Nephron progenitor cell (in vitro differentiated cells): ENCODE measurements around the gene GALNT10.
A peak's percentile ranks its signal among the peaks of the same experiment; 100 is the strongest.

Experiments
- DNase-seq: peaks from one replicate; pipeline ENCODE4 v3.0.0; 2021
- H3K27ac Mint-ChIP-seq: 2 replicates; pipeline ENCODE4 v1.8.0; 2021; ENCODE audit warnings: mild to moderate bottlenecking, moderate library complexity, mixed read lengths
- H3K27me3 Mint-ChIP-seq: 2 replicates; pipeline ENCODE4 v1.8.0; 2021; ENCODE audit warnings: mild to moderate bottlenecking, low read depth, mixed read lengths; ENCODE audit not compliant: poor library complexity
- H3K36me3 Mint-ChIP-seq: 2 replicates; pipeline ENCODE4 v1.8.0; 2021; ENCODE audit warnings: low read depth, mixed read lengths
- H3K4me1 Mint-ChIP-seq: 2 replicates; pipeline ENCODE4 v1.8.0; 2021; ENCODE audit warnings: mixed read lengths
- H3K4me3 Mint-ChIP-seq: 2 replicates; pipeline ENCODE4 v1.8.0; 2021; ENCODE audit warnings: mild to moderate bottlenecking, moderate library complexity, mixed read lengths
- H3K9me3 Mint-ChIP-seq: 2 replicates; pipeline ENCODE4 v1.8.0; 2021; ENCODE audit warnings: mild to moderate bottlenecking, moderate library complexity, mixed read lengths
- TF ChIP-seq, protein P1 (sequence below): fragments of 200-600 bp; sonication (generic); IDR thresholded peaks from 2 replicates; pipeline ENCODE4 v1.5.0; 2021; ENCODE audit warnings: antibody characterized with exemption

The GALNT10 gene

DNA sequence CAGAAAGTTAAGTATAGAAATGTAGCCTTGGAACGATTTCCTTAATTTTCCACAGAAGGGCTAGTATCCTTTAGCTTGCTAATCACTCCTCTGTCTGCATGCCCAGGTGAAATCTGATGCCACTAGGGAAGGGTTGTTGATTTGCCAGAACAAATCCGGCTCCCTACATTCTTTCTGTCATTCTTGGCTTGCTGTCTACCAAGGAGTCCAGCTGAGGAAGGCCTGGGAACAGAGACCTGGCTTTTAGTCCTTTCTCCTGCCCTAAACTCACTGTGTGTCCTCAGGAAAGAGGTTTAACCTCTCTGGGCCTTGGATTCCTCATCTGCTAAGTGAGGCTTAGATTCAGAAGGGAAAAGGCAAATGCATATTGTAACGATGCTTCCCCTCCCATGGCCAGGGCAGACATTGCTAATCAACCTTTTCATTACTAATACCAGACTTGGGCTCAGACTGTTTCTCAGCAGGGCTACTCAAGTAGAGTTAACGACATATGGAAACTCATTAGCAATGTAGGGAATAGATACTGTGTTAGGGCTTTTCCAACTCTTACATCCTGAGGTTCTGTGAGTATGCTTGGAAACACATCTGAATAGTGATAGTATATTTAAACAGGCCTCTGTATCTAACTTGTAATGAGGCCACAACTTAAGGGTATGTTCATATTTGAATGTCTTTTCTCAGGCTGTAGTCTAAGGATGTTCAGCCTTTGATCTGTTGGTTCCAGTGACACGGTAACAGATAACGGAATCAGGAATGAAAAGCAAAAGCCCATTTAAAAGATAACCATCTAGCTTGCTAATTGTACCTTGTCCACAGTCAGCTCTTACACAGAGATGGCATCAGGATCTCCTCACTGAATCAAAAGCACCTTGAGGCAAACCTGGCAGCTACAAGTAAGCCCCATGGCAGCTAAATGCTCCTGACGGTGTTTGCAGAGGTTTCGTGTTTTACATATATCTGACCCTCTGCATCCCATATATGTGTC is 4.1 kb downstream of the GALNT10 start:
- peaks cover 15% of the 10 kb centered on the region for H3K27me3 Mint-ChIP-seq
- TF ChIP-seq, protein P1, sequence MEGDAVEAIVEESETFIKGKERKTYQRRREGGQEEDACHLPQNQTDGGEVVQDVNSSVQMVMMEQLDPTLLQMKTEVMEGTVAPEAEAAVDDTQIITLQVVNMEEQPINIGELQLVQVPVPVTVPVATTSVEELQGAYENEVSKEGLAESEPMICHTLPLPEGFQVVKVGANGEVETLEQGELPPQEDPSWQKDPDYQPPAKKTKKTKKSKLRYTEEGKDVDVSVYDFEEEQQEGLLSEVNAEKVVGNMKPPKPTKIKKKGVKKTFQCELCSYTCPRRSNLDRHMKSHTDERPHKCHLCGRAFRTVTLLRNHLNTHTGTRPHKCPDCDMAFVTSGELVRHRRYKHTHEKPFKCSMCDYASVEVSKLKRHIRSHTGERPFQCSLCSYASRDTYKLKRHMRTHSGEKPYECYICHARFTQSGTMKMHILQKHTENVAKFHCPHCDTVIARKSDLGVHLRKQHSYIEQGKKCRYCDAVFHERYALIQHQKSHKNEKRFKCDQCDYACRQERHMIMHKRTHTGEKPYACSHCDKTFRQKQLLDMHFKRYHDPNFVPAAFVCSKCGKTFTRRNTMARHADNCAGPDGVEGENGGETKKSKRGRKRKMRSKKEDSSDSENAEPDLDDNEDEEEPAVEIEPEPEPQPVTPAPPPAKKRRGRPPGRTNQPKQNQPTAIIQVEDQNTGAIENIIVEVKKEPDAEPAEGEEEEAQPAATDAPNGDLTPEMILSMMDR = no peak
- no peaks in the 10 kb centered on the region for H3K9me3 Mint-ChIP-seq
- peaks cover 83% of the 10 kb centered on the region for H3K4me1 Mint-ChIP-seq
- H3K4me3 Mint-ChIP-seq = peak overlapping the region; percentile 35
- no peak for DNase-seq
- no peak overlapping the region for H3K27ac Mint-ChIP-seq
- peaks cover 4% of the 10 kb centered on the region for H3K36me3 Mint-ChIP-seq

DNA sequence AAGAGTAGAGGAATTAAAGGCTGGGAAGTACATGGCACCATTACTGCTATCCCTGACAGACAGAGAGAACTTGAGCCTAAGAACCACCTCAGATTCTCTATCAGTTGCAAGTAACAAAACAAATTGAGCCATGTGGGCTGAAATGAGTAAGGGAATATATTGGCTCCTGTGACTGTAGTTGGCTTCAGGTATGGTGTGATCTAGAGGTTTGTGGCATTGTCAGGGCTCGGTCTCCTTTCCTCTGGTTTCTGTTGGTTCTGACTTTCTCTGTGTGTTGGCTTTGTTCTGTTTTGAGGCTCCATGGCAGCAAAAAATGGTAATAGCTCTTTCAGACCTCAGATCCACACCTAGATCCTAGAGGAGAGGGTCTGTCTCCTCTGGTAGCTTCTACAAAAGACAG is 5.7 kb downstream of the GALNT10 start:
- H3K27me3 Mint-ChIP-seq = peaks cover 13% of the 10 kb centered on the region
- H3K36me3 Mint-ChIP-seq = peaks cover 4% of the 10 kb centered on the region
- DNase-seq = no peak
- H3K27ac Mint-ChIP-seq = no peak overlapping the region
- H3K4me1 Mint-ChIP-seq = peaks cover 86% of the 10 kb centered on the region
- H3K4me3 Mint-ChIP-seq = no peak overlapping the region
- no peaks in the 10 kb centered on the region for H3K9me3 Mint-ChIP-seq
- TF ChIP-seq, protein P1 = no peak

DNA sequence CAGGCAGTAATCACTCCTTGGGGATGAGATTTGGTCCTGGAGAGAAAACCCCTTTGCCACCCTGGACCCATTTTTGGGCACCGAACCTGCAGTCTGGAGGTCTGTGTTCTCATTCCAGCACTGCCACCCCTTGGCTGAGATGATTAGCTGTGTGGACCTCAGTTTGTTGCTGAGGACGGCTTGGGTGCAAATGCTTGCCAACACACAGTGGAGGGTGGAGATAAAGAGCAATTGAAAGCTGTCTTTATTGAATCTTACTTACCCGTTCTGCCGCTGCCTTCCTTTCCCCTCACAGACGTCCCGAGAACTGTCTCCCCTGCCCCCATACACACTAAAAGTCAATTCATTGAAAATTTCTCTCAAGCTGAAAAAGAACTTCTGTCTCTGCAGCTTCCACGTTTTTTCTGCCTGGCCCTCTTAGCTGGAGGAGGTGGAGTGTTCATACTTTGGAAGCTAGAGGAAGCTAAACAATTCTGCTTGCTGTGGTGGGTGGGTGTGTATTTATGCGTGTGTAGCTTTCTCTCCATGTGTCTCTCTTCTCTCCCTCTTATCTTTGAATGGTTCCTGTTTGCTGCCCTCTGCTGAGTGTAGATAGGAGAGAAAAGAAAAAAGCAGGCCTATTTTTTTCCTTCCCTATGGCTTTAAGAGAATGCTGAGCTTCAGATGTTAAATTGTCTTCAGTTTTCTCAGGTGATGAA is 6.6 kb downstream of the GALNT10 start:
- no peak for DNase-seq
- TF ChIP-seq, protein P1 = no peak
- Mint-ChIP-seq H3K4me3 (no peak overlapping the region), H3K27me3 (peaks cover 13% of the 10 kb centered on the region), H3K9me3 (no peaks in the 10 kb centered on the region), H3K4me1 (peaks cover 83% of the 10 kb centered on the region), H3K36me3 (peaks cover 4% of the 10 kb centered on the region), H3K27ac (peak overlapping the region; percentile 7)

DNA sequence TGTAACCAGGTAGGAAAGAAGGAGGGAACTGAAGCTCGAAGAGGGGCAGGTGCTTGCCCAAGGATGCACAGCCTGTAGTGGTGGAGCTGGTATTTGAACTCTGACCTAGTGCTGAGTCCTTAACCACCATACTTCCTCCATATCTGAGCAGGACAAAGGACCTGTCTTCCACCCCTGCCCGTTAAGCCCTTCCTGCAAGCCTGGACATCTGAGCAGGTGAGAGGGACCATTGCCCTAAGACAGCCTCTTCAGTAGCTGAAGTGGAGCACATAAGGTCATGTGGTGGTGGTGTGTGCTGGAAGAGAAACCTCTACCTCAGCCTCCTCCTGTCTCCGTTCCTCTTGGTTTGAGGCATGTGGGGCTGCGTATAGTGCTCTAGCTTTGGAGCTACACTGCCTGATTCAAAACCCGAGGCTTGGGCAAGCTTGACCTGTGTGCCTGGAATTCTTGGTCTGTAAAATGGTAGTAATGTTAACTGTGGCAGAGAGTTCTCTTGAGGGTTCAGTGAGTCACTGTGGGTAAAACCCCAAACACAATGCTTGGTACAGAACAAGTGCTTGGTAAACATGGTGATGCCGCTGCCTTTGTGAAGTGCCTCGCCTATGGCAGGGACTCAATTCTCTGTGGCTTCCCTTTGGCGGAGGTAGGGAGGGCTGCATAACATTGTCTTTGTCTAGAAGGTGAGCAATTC is 7.4 kb downstream of the GALNT10 start:
- H3K36me3 Mint-ChIP-seq = peaks cover 4% of the 10 kb centered on the region
- H3K4me3 Mint-ChIP-seq = no peak overlapping the region
- peaks cover 7% of the 10 kb centered on the region for H3K27me3 Mint-ChIP-seq
- H3K27ac Mint-ChIP-seq = peak overlapping the region; percentile 18
- peaks cover 80% of the 10 kb centered on the region for H3K4me1 Mint-ChIP-seq
- DNase-seq = no peak
- TF ChIP-seq, protein P1 = no peak
- H3K9me3 Mint-ChIP-seq = no peaks in the 10 kb centered on the region

DNA sequence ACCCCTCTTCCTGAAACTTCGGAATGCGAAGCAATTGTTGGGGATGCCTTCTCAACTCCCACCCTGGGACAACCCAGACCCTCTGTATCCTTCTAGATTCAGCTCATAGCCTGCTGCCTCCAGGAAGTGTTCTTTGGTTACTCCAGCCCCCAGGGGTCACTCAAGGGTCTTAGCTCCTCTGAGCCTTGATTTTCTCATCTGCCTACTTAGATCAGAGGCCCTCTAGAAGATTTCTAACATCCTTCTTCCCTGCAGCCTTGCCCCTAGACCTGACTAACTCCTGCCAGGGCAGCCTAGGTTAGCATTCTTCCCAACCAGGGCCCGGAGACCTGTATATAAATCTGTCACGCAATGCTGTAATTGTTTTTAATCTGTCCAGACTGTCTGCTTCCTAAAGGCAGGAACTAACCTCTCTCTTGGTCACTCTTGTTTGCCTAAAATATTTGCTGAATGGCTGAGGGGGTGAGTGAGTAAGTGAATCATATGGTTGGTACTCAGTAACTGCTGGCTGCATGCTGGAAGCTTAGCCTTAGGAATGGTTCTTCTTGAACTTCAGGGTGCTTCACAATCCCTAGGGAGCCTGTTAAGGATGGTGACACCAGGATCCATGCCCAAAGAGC is 8.2 kb downstream of the GALNT10 start:
- DNase-seq = no peak
- Mint-ChIP-seq H3K27ac (no peak overlapping the region), H3K4me3 (no peak overlapping the region), H3K36me3 (peaks cover 4% of the 10 kb centered on the region), H3K27me3 (peaks cover 3% of the 10 kb centered on the region), H3K4me1 (peaks cover 77% of the 10 kb centered on the region), H3K9me3 (no peaks in the 10 kb centered on the region)
- TF ChIP-seq, protein P1 = no peak
